Measurements from ENCODE around the gene CHCHD3.
"Not testable (repeated sequence)": the region's sequence is repeated elsewhere in the genome, so short reads cannot be mapped to it uniquely, and the experiment has no call there.

Gene CHCHD3

GRCh38 chr7:132915647-132916046, 166.2 kb downstream of the CHCHD3 start:
- no peaks in the 10 kb centered on the region for H3K36me3 ChIP-seq (ENCODE audit: insufficient read depth, low read depth, low read length)
- no peak overlapping the region for H3K9ac ChIP-seq (ENCODE audit: low read depth, low read length)
- no peak overlapping the region for H3K27ac ChIP-seq (ENCODE audit: low read length)
- H3K27me3 ChIP-seq (ENCODE audit: insufficient read depth, low read length): no peaks in the 10 kb centered on the region
- no peak overlapping the region for H3K4me3 ChIP-seq (ENCODE audit: low read length)
- no peaks in the 10 kb centered on the region for H3K9me3 ChIP-seq (ENCODE audit: insufficient read depth, low read depth, low read length)
- H3K4me1 ChIP-seq (ENCODE audit: insufficient read depth, low read length): no peaks in the 10 kb centered on the region

- no peak overlapping the region for H3K4me3 ChIP-seq (ENCODE audit: low read length)
- H3K4me1 ChIP-seq (ENCODE audit: insufficient read depth, low read length): peaks cover 4% of the 10 kb centered on the region; the same call in 1 of the 2 replicates
- no peaks in the 10 kb centered on the region for H3K36me3 ChIP-seq (ENCODE audit: insufficient read depth, low read depth, low read length)
- no peaks in the 10 kb centered on the region for H3K27me3 ChIP-seq (ENCODE audit: insufficient read depth, low read length)
- no peaks in the 10 kb centered on the region for H3K9me3 ChIP-seq (ENCODE audit: insufficient read depth, low read depth, low read length)
- no peak overlapping the region for H3K27ac ChIP-seq (ENCODE audit: low read length)
- H3K9ac ChIP-seq (ENCODE audit: low read depth, low read length): no peak overlapping the region
Observed at GRCh38 chr7:132910657-132911056, 171.2 kb downstream of the CHCHD3 start.

- Histone ChIP-seq H3K9ac (ENCODE audit: low read depth, low read length) (no peak overlapping the region), H3K36me3 (ENCODE audit: insufficient read depth, low read depth, low read length) (no peaks in the 10 kb centered on the region), H3K4me1 (ENCODE audit: insufficient read depth, low read length) (peaks cover 4% of the 10 kb centered on the region; the same call in 1 of the 2 replicates), H3K27ac (ENCODE audit: low read length) (no peak overlapping the region), H3K27me3 (ENCODE audit: insufficient read depth, low read length) (no peaks in the 10 kb centered on the region), H3K4me3 (ENCODE audit: low read length) (no peak overlapping the region), H3K9me3 (ENCODE audit: insufficient read depth, low read depth, low read length) (no peaks in the 10 kb centered on the region)
Observed at GRCh38 chr7:132907380-132907940, 174.4 kb downstream of the CHCHD3 start.

GRCh38 chr7:132906193-132906835, 175.6 kb downstream of the CHCHD3 start:
- Histone ChIP-seq H3K9ac (ENCODE audit: low read depth, low read length) (no peak overlapping the region; the same call in 1 of the 2 replicates), H3K27me3 (ENCODE audit: insufficient read depth, low read length) (no peaks in the 10 kb centered on the region)

GRCh38 chr7:132905136-132905535, 176.8 kb downstream of the CHCHD3 start:
- H3K27me3 ChIP-seq (ENCODE audit: insufficient read depth, low read length); H3K9ac ChIP-seq (ENCODE audit: low read depth, low read length); H3K4me3 ChIP-seq (ENCODE audit: low read length); H3K4me1 ChIP-seq (ENCODE audit: insufficient read depth, low read length); H3K27ac ChIP-seq (ENCODE audit: low read length); H3K9me3 ChIP-seq (ENCODE audit: insufficient read depth, low read depth, low read length); H3K36me3 ChIP-seq (ENCODE audit: insufficient read depth, low read depth, low read length): not testable (repeated sequence)

More at GRCh38 chr7:132906193-132906835, 175.6 kb downstream of the CHCHD3 start:
- no peaks in the 10 kb centered on the region for H3K9me3 ChIP-seq (ENCODE audit: insufficient read depth, low read depth, low read length)
- no peak overlapping the region for H3K4me3 ChIP-seq (ENCODE audit: low read length)
- no peaks in the 10 kb centered on the region for H3K36me3 ChIP-seq (ENCODE audit: insufficient read depth, low read depth, low read length)
- H3K4me1 ChIP-seq (ENCODE audit: insufficient read depth, low read length): peaks cover 4% of the 10 kb centered on the region; the same call in 1 of the 2 replicates
- H3K27ac ChIP-seq (ENCODE audit: low read length): no peak overlapping the region

GRCh38 chr7:132904209-132904608, 177.7 kb downstream of the CHCHD3 start:
- Histone ChIP-seq H3K4me1 (ENCODE audit: insufficient read depth, low read length) (peaks cover 4% of the 10 kb centered on the region; the same call in 1 of the 2 replicates), H3K9ac (ENCODE audit: low read depth, low read length) (no peak overlapping the region), H3K4me3 (ENCODE audit: low read length) (no peak overlapping the region), H3K27ac (ENCODE audit: low read length) (no peak overlapping the region), H3K9me3 (ENCODE audit: insufficient read depth, low read depth, low read length) (no peaks in the 10 kb centered on the region), H3K27me3 (ENCODE audit: insufficient read depth, low read length) (no peaks in the 10 kb centered on the region), H3K36me3 (ENCODE audit: insufficient read depth, low read depth, low read length) (no peaks in the 10 kb centered on the region)

- H3K27ac ChIP-seq (ENCODE audit: low read length); H3K36me3 ChIP-seq (ENCODE audit: insufficient read depth, low read depth, low read length); H3K9me3 ChIP-seq (ENCODE audit: insufficient read depth, low read depth, low read length); H3K9ac ChIP-seq (ENCODE audit: low read depth, low read length); H3K27me3 ChIP-seq (ENCODE audit: insufficient read depth, low read length); H3K4me3 ChIP-seq (ENCODE audit: low read length); H3K4me1 ChIP-seq (ENCODE audit: insufficient read depth, low read length): not testable (repeated sequence)
Observed at GRCh38 chr7:132902294-132902693, 179.6 kb downstream of the CHCHD3 start.

GRCh38 chr7:132901241-132901640, 180.6 kb downstream of the CHCHD3 start:
- Histone ChIP-seq H3K27me3 (ENCODE audit: insufficient read depth, low read length) (no peaks in the 10 kb centered on the region), H3K36me3 (ENCODE audit: insufficient read depth, low read depth, low read length) (no peaks in the 10 kb centered on the region), H3K4me1 (ENCODE audit: insufficient read depth, low read length) (no peaks in the 10 kb centered on the region), H3K27ac (ENCODE audit: low read length) (no peak overlapping the region), H3K9ac (ENCODE audit: low read depth, low read length) (no peak overlapping the region), H3K4me3 (ENCODE audit: low read length) (no peak overlapping the region), H3K9me3 (ENCODE audit: insufficient read depth, low read depth, low read length) (no peaks in the 10 kb centered on the region)

GRCh38 chr7:132899833-132900232, 182.1 kb downstream of the CHCHD3 start:
- 0 out of 2 replicates have a peak, but pooled peaks cover under 1% of the 10 kb centered on the region for H3K9me3 ChIP-seq (ENCODE audit: insufficient read depth, low read depth, low read length)
- H3K4me3 ChIP-seq (ENCODE audit: low read length): no peak overlapping the region
- no peaks in the 10 kb centered on the region for H3K27me3 ChIP-seq (ENCODE audit: insufficient read depth, low read length)
- no peaks in the 10 kb centered on the region for H3K4me1 ChIP-seq (ENCODE audit: insufficient read depth, low read length)
- no peak overlapping the region for H3K27ac ChIP-seq (ENCODE audit: low read length)
- no peaks in the 10 kb centered on the region for H3K36me3 ChIP-seq (ENCODE audit: insufficient read depth, low read depth, low read length)
- no peak overlapping the region for H3K9ac ChIP-seq (ENCODE audit: low read depth, low read length)

GRCh38 chr7:132898641-132899175, 183.2 kb downstream of the CHCHD3 start:
- H3K9ac ChIP-seq (ENCODE audit: low read depth, low read length); H3K4me3 ChIP-seq (ENCODE audit: low read length); H3K4me1 ChIP-seq (ENCODE audit: insufficient read depth, low read length); H3K27ac ChIP-seq (ENCODE audit: low read length); H3K36me3 ChIP-seq (ENCODE audit: insufficient read depth, low read depth, low read length); H3K9me3 ChIP-seq (ENCODE audit: insufficient read depth, low read depth, low read length); H3K27me3 ChIP-seq (ENCODE audit: insufficient read depth, low read length): not testable (repeated sequence)

- Histone ChIP-seq H3K27me3 (ENCODE audit: insufficient read depth, low read length) (no peaks in the 10 kb centered on the region), H3K4me1 (ENCODE audit: insufficient read depth, low read length) (no peaks in the 10 kb centered on the region), H3K9me3 (ENCODE audit: insufficient read depth, low read depth, low read length) (peaks cover 13% of the 10 kb centered on the region), H3K36me3 (ENCODE audit: insufficient read depth, low read depth, low read length) (no peaks in the 10 kb centered on the region), H3K9ac (ENCODE audit: low read depth, low read length) (no peak overlapping the region), H3K27ac (ENCODE audit: low read length) (no peak overlapping the region), H3K4me3 (ENCODE audit: low read length) (no peak overlapping the region)
Observed at GRCh38 chr7:132897093-132897687, 184.7 kb downstream of the CHCHD3 start.

GRCh38 chr7:132895231-132895630, 186.7 kb downstream of the CHCHD3 start:
- Histone ChIP-seq H3K36me3 (ENCODE audit: insufficient read depth, low read depth, low read length) (no peaks in the 10 kb centered on the region), H3K4me1 (ENCODE audit: insufficient read depth, low read length) (no peaks in the 10 kb centered on the region), H3K4me3 (ENCODE audit: low read length) (no peak overlapping the region), H3K9ac (ENCODE audit: low read depth, low read length) (no peak overlapping the region), H3K9me3 (ENCODE audit: insufficient read depth, low read depth, low read length) (peaks cover 13% of the 10 kb centered on the region), H3K27ac (ENCODE audit: low read length) (no peak overlapping the region), H3K27me3 (ENCODE audit: insufficient read depth, low read length) (no peaks in the 10 kb centered on the region)
